ENCODE results near the gene SMAP1. TPM values are rescaled to one million over a fixed set of nuclear protein-coding genes. Genes with fewer than 3 reads are reported as not detected.
A peak's percentile ranks its signal among the peaks of the same experiment; 100 is the strongest.

SMAP1 gene
- total RNA-seq, 1 donor from 2014 or later = 12.4 TPM

DNA sequence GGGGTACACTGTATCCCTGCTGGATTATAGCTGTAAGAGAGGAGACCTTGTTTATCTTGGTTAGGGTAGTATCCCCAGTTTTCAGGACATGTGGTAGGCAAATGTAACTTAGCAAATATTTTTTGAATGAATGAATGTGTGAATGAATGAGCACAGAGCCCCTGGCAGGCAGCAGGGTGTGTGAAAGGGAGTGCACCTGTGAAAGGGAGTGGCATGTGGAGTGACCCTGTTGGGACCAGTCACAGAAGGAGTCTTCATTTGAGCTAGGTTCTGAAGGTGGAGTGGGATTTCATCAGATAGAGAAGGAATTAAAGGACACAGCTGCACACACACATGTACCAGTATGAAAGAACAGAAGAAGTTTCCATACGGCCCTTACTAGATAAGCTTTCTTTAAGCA, 4.9 kb downstream of the SMAP1 start:
- Histone ChIP-seq H3K27me3 (ENCODE audit: control insufficient read depth, insufficient read depth, low read length) (no peaks in the 10 kb centered on the region), H3K4me3 (ENCODE audit: low read depth, low read length) (no peak overlapping the region), H3K36me3 (ENCODE audit: control insufficient read depth, insufficient read depth, low read length) (no peaks in the 10 kb centered on the region)
- FAIRE-seq (no peak), DNase-seq (ENCODE audit: low read depth) (no peak)
- TF ChIP-seq, protein P1, sequence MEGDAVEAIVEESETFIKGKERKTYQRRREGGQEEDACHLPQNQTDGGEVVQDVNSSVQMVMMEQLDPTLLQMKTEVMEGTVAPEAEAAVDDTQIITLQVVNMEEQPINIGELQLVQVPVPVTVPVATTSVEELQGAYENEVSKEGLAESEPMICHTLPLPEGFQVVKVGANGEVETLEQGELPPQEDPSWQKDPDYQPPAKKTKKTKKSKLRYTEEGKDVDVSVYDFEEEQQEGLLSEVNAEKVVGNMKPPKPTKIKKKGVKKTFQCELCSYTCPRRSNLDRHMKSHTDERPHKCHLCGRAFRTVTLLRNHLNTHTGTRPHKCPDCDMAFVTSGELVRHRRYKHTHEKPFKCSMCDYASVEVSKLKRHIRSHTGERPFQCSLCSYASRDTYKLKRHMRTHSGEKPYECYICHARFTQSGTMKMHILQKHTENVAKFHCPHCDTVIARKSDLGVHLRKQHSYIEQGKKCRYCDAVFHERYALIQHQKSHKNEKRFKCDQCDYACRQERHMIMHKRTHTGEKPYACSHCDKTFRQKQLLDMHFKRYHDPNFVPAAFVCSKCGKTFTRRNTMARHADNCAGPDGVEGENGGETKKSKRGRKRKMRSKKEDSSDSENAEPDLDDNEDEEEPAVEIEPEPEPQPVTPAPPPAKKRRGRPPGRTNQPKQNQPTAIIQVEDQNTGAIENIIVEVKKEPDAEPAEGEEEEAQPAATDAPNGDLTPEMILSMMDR (IDR thresholded peaks at IDR 0.05; ENCODE audit: insufficient read depth, low read length, severe bottlenecking) = no peak

GRCh38 chr6:70673054-70673453, 5.4 kb downstream of the SMAP1 start:
- Histone ChIP-seq H3K4me3 (ENCODE audit: low read depth, low read length) (no peak overlapping the region), H3K36me3 (ENCODE audit: control insufficient read depth, insufficient read depth, low read length) (no peaks in the 10 kb centered on the region), H3K27me3 (ENCODE audit: control insufficient read depth, insufficient read depth, low read length) (no peaks in the 10 kb centered on the region)
- FAIRE-seq (no peak), DNase-seq (ENCODE audit: low read depth) (no peak)
- TF ChIP-seq, protein P1 (IDR thresholded peaks at IDR 0.05; ENCODE audit: insufficient read depth, low read length, severe bottlenecking) = no peak

GRCh38 chr6:70673601-70674000, 5.9 kb downstream of the SMAP1 start:
- no peaks in the 10 kb centered on the region for H3K27me3 ChIP-seq (ENCODE audit: control insufficient read depth, insufficient read depth, low read length)

DNA sequence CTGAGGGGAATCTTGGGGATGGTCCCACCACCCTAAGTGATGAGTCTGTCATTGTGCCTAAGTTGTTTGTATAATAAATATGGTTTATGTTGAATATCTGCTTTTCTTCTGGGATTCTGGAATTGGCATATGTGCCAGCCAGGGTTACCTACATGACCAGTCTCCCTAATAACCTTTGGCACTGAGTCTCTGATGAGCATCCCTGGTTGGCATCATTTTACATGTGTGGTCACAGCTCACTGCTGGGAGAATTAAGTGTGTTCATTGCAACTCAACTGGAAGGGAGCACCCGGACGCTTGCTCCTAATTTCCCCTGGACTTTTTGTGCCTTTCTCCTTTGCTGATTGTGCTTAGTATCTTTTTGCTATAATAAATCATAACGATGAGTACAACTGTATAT, 8.1 kb downstream of the SMAP1 start:
- Histone ChIP-seq H3K4me3 (ENCODE audit: low read depth, low read length) (no peak overlapping the region), H3K27me3 (ENCODE audit: control insufficient read depth, insufficient read depth, low read length) (no peaks in the 10 kb centered on the region), H3K36me3 (ENCODE audit: control insufficient read depth, insufficient read depth, low read length) (no peaks in the 10 kb centered on the region)
- TF ChIP-seq, protein P1 (IDR thresholded peaks at IDR 0.05; ENCODE audit: insufficient read depth, low read length, severe bottlenecking) = no peak
- FAIRE-seq (peak; percentile 50), DNase-seq (ENCODE audit: low read depth) (no peak)

More at GRCh38 chr6:70673601-70674000, 5.9 kb downstream of the SMAP1 start:
- DNase-seq (ENCODE audit: low read depth) (peak; percentile 36), FAIRE-seq (no peak)
- Histone ChIP-seq H3K36me3 (ENCODE audit: control insufficient read depth, insufficient read depth, low read length) (no peaks in the 10 kb centered on the region), H3K4me3 (ENCODE audit: low read depth, low read length) (no peak overlapping the region)
- TF ChIP-seq, protein P1 (IDR thresholded peaks at IDR 0.05; ENCODE audit: insufficient read depth, low read length, severe bottlenecking) = no peak

DNA sequence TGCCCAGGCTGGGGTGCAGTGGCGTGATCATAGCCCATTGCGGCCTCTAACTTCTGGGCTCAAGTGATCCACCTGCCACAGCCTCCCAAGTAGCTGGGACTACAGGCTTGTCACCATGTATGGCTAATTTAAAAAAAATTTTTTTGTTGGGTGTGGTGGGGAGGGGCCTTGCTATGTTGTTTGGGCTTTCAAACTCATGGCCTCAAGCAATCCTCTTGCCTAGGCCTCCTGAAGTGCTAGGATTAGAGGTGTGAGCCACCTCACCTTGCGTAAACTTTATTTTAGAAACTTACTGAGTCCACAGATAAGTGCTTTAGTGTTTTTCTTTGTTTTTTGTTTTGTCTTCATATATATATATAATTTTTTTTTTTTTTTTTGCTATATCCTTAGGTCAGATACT, 9.1 kb downstream of the SMAP1 start:
- no peak overlapping the region for H3K4me3 ChIP-seq (ENCODE audit: low read depth, low read length)
- TF ChIP-seq, protein P1 (IDR thresholded peaks at IDR 0.05; ENCODE audit: insufficient read depth, low read length, severe bottlenecking) = no peak
- DNase-seq (ENCODE audit: low read depth) (no peak), FAIRE-seq (no peak)
- no peaks in the 10 kb centered on the region for H3K36me3 ChIP-seq (ENCODE audit: control insufficient read depth, insufficient read depth, low read length)
- no peaks in the 10 kb centered on the region for H3K27me3 ChIP-seq (ENCODE audit: control insufficient read depth, insufficient read depth, low read length)

DNA sequence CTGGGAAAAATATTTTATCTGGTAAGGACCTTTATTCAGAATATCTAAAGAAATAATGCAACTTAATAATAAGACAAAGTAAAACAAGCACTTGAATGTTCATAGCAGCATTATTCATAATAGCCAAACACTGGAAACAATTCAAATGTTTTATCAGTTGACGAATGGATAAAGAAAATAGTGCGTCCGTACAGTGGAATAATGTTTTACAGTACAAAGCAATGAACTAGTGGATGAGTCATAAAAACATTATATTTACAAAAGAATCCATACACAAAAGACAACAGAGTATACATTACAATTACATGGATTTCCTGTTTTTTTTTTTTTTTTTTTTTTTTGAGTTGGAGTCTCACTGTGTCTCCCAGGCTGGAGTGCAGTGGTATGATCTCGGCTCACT, 12.7 kb downstream of the SMAP1 start:
- H3K27me3 ChIP-seq (ENCODE audit: control insufficient read depth, insufficient read depth, low read length) = no peaks in the 10 kb centered on the region
- TF ChIP-seq, protein P1 (IDR thresholded peaks at IDR 0.05; ENCODE audit: insufficient read depth, low read length, severe bottlenecking) = no peak
- DNase-seq (ENCODE audit: low read depth) = peak; percentile 64
- H3K4me3 ChIP-seq (ENCODE audit: low read depth, low read length) = no peak overlapping the region
- FAIRE-seq = no peak
- no peaks in the 10 kb centered on the region for H3K36me3 ChIP-seq (ENCODE audit: control insufficient read depth, insufficient read depth, low read length)

All from bronchial epithelial cell (primary cell).